Measurements from ENCODE around the gene SLC5A6.
"Not testable (repeated sequence)": the region's sequence is repeated elsewhere in the genome, so short reads cannot be mapped to it uniquely, and the experiment has no call there.

SLC5A6 gene

DNA sequence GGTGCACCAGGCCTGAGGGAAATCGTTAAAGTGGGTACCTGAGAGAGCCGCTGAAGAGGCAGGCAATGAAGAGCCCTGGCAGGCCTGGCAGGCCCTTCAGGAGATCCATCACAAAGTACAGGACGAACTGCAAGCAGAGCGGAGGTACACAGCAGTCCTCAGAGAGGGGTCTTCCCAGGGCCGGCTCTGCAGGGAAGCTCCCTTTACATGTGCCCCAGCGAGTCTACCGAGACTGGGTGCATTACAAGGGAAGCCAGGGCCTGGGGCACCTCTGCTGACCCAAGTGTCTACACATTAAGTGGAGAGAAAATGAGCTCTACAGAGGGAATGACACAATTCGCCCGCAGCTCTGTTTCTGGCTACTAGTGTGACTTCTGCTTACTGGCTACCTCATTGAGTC lies 8.3 kb downstream of the SLC5A6 start:
- DNase-seq: no peak

DNA sequence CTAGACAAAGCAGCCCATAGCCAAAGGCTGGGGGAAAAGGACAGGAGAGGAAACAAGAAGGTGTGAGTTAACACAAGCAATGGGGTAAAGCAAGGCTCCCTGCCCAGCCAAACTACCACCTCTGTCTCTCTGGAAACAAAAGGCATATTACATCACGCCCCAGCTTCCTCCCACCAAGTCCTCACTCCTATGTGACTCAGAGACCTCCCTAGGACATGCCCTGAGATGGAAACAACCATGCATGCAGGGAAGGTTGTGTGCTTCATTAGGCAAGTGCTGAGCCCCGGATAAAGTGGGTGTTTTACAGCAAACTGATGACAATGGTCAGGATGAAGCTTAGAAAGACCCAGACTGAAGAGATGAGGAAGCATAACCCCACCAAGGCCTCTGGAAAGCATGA lies 9.2 kb downstream of the SLC5A6 start:
- no peak for DNase-seq

DNA sequence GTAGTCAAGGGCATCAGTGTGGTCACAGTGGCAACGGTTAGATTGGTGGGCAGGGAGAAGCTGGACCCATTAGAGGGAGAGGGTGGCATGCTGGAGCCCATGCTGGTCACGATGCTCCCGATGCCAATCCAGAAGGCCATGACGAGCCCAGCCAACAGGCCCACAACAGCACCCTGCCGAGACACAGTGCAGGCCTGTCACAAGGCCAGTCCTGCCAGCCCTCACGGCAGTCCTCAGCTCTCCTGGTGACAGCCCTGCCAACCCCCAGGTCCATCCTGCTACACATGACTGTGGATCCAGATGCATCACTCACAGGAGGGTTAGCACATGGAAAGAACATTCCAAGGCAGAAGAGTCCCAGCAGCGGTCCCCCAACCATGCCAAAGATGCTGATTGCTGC lies 10.4 kb downstream of the SLC5A6 start:
- DNase-seq: no peak

DNA sequence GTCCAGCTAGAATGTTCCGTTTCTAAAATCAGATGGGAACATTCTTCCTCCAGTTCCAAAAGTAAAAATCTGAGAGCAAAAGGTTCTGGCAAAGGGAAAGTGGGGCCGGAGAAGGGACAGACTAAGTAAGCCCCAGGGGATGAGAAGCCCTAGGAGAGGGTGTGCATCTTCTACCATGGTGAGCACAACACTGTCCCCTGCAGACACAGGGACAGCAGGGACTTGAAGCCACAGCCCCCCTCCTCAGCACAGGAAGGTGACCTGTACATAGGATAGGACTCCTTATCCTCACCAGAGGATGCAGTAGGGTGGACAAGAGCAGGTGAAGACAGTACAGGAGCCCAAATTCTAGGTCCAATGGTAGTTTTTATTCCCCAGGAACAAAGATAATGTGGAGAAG lies 12.8 kb downstream of the SLC5A6 start:
- no peak for DNase-seq

GRCh38 chr2:27198627-27199026 lies 13.4 kb downstream of the SLC5A6 start:
- DNase-seq: no peak

- not testable (repeated sequence) for DNase-seq
These were observed 14.0 kb downstream of the SLC5A6 start for GRCh38 chr2:27198068-27198467.

DNA sequence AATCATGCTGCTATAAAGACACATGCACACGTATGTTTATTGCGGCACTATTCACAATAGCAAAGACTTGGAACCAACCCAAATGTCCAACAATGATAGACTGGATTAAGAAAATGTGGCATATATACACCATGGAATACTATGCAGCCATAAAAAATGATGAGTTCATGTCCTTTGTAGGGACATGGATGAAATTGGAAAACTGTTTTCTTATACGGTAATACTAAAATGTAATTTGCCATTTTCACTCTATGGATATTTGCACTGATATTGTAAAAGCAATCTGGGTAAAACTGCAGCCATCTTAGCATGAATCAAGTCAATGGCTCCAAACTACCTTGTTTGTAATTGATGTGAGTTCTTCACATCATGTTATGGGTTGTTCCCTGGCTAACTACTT lies 16.3 kb downstream of the SLC5A6 start:
- DNase-seq: not testable (repeated sequence)

DNA sequence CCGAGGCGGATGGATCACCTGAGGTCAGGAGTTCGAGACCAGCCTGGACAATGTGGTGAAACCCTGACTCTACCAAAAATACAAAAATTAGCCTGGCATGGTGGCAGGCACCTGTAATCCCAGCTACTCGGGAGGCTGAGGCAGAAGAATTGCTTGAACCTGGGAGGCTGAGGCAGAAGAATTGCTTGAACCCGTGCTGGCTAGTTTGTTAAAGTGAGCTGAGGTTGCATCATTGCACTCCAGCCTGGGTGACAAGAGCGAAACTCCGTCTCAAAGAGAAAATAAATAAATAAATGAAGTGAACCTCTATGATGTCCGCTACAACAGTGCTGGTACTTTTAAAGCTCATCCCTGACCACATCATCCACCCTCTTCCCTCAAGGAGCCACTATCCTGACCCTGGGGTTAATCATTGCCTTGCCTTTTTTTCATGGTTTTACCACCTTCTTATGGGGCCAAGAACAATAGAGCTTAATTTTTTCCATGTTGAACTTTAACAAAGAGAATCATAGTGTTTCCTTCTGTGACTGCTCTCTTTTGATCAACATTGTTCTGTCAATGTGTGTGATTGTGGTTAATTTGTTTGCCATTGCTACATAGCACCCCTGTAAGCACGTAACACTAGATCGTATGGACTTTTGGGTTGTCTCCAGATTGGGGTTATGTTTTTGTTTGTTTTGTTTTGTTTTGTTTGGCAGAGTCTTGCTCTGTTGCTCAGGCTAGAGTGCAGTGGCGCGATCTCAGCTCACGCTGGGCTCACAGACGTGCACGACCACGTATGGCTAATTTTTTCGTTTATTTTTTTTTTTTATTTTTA lies 17.3 kb downstream of the SLC5A6 start:
- DNase-seq: no peak

DNA sequence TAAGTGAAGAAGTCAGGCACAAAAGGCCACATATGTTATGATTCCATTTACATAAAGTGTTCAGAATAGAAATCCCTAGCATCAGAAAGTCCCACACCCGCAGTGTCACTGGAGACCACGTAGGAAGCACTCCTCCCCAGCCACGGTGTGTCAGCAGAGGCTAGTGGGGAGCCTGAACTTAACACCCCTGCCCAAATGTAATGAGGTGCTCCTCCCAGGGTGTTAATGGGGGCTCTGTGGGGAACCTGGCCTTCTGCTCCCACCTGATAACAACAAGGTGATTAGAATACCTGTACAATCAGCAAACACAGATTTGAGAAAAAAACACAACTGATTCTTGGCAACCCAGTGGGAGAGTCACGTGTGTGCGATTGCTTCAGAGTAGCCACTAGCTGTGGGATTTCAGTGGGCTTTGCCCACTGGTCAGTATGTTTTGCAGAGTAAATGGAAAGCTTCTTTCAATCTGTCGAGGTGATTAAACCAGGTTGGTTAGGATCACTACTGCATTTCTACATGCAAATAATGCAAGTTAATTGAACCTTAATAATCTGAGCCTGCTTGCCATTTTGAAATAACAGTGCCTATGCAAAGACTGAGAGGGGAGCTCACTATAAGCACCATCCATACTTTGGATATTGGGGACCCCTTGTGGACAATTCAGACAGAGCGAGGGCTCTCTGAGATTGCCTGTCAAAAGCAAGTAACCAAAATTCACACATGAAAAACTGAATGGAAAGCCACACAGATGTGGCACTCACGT lies 20.8 kb downstream of the SLC5A6 start:
- peak; percentile 77 for DNase-seq

DNA sequence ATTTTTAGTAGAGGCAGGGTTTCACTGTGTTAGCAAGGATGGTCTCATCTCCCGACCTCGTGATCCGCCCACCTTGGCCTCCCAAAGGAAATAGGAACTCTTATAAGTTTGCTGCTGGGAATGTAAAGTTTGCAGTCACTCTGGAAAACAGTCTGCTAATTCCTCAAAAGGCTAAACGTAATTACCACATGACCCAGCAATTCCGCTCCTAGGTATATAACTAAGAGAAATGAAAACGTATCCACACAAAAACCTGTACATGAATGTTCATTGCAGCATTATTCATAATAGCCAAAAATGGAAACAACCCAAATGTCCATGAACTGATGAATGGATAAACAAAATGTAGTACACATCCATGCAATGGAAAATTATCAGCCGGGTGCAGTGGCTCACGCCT lies 22.1 kb downstream of the SLC5A6 start:
- DNase-seq: no peak

DNA sequence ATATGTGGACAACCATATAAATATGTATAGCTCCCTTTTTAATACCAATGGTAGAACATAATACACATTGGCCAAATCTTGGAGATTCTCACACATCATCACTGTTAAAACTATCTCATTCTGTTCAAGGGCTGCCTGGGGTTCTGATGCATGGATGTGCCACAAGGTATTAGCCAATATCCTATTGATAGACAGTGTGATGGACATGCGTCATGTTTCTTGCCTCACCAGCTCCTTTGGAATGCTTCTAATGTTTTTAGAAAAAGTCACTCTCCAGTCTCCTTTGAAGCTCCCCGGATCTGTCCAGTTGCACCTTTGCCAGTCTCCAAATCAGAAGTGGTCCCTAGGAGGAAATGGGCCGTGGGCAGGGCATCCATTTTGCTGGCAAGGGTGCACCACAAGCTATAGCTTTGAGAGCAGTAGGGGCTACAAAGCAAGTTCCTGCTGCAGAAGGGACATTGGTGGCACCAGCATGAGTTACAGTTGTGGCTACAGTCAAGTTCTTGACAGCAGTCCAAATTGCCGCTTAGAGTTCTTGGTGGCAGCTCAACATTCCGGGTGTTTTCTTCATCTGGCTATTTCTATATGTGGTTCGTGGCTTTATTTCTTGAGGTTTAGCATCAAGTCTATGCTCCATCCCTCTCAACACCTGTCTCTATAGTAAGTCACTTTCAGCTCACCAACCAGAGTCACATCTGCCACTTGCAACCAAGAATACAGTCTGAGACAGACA lies 25.3 kb downstream of the SLC5A6 start:
- no peak for DNase-seq

DNA sequence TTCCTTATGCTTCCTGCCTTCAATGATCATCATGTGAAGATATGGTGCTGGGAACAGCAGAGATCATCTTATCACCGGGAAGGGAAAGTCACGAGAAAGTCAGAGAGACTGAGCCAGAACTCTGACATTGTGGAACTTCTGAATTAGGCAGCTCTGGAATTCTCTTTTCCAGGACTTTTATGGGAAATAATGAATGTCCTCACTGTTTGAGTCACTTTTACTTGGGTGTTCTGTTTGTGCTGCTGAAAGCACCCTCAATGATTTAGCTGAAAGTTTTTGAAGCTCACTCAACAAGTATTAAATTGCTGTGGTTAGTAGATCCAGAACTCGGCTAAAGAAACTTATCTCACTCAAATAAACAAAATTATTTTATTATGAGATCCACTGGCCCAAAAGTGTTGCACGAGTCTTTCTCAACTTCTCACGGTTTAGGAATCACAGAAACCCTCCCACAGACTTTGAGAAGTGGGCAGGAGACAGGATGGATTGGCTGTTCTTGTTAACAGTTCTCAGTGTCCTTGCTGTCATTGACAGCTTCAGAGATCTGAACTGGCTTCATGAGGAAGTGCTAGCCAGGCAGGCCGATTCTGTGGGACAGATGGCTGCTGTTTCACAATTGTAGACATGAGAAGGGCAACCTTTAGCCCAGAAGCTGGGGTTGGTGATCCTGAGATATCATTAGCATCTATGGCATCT lies 26.6 kb downstream of the SLC5A6 start:
- no peak for DNase-seq

GRCh38 chr2:27184115-27184514 lies 28.0 kb downstream of the SLC5A6 start:
- DNase-seq: no peak

GRCh38 chr2:27182346-27182745 lies 29.7 kb downstream of the SLC5A6 start:
- DNase-seq: no peak

DNA sequence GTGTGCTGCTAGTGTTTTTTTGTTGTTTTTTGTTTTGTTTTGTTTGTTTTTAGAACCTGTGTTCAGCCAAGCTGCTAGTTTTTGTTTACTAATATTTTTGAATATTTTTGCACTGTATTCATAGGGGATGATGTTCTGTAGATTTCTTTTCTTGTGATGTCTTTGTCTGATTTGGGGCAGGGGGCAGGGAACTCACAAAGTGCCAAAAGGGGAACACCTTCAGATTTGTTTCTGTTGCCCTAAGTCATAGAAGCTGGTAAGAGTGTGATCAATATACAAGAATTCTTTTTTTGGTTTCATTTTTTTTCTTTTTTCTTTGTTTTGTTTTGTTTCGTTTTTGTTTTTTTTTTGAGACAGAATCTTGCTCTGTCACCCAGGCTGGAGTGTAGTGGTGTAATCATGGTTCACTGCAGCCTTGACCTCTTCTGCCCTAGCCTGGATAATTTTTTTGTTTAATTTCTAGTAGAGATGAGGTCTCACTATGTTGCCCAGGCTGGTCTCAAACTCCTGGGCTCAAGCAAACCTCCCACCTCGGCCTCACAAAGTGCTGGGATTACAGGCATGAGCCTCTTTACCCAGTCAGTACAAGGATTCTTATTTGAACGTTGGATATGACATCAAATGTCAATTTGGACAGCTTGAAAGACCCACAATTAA lies 32.6 kb downstream of the SLC5A6 start:
- DNase-seq: no peak

- no peak for DNase-seq
These were observed 33.6 kb downstream of the SLC5A6 start for GRCh38 chr2:27178469-27178868.

- no peak for DNase-seq
These were observed 34.4 kb downstream of the SLC5A6 start for GRCh38 chr2:27177441-27178351.

DNA sequence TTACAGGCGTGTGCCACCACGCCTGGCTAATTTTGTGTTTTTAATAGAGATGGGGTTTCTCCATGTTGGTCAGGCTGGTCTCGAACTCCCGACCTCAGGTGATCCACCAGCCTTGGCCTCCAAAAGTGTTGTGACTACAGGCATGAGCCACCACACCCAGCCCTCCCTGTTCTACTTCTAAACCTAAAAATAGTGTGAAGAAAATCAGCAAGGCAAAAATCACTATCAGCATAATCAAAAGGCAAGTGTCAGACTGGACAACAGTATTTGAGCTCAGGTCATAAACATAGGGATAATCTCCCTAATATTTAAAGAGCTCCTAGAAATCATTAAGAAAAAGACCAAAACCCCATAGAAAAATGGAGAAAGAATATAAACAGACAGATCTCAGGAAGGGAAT lies 36.3 kb downstream of the SLC5A6 start:
- DNase-seq: not testable (repeated sequence)

DNA sequence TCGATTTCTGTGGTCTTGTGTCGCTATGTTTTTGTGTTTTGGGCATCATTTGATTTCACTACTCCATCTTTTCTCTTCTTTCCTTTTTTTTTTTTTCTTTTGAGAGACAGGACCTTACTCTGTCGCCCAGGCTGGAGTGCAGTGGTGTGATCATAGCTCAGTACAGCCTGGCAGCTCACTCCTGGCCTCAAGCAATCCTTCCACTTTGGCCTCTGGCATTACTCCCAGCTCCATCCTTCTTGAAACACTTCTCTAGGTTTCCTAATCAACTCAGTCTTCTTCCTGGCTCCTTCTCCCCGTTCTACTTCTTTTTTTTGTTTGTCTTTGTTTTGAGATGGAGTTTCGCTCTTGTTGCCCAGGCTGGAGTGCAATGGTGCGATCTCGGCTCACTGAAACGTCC lies 36.7 kb downstream of the SLC5A6 start:
- no peak for DNase-seq

GRCh38 chr2:27174638-27175037 lies 37.4 kb downstream of the SLC5A6 start:
- DNase-seq: no peak

- no peak for DNase-seq
These were observed 40.7 kb downstream of the SLC5A6 start for GRCh38 chr2:27171351-27171848.

All from hematopoietic multipotent progenitor cell treated with erythropoietin and hydrocortisone succinate and interleukin-3 and kit ligand, for 8 days (in vitro differentiated cells).